H1 (cell line): ENCODE results near the gene ZNF512. TPM values are rescaled to one million over a fixed set of nuclear protein-coding genes. Genes with fewer than 3 reads are reported as not detected.

ENCODE experiments used
- CHD1 ChIP-seq: IDR thresholded peaks from 2 replicates; pipeline ENCODE4 v1.6.1; 2012; ENCODE audit warnings: low read depth, low read length, improper control_type of control experiment
- JUN ChIP-seq: IDR thresholded peaks from 2 replicates; pipeline ENCODE4 v1.6.1; 2011; ENCODE audit warnings: low read depth, mild to moderate bottlenecking, improper control_type of control experiment, low read length
- polyA plus RNA-seq, 7 experiments: library from polyadenylated mRNA; depleted of rRNA in 3 of 7; stranded (reverse) in 5 of 7; unstranded in 2 of 7; fragments of >200 nt in 5 of 7; fragments of 200-250 nt in 2 of 7; gene quantifications; 1 replicate in 5 of 7; 2 replicates in 1 of 7; 4 replicates in 1 of 7; pipeline versions ENCODE4 v1.2.1 to v1.2.3, GENCODE V29; 2011 to 2013; ENCODE audit warnings: missing spikeins in 2 of 7, mixed read lengths in 2 of 7
- total RNA-seq: library from RNA; stranded (reverse); fragmentation: NEBNext Ultra II Directional; extraction: Animal tissue kit (Norgen Biotek cat#: 25700); gene quantifications from 2 replicates; pipeline ENCODE4 v1.2.1, GENCODE V29; 2021
- TF ChIP-seq, protein P1 (sequence below): IDR thresholded peaks from 2 replicates; pipeline ENCODE4 v1.6.1; 2012; ENCODE audit warnings: low read length, inconsistent platforms

ZNF512 gene
- total and polyA plus RNA-seq, 2 of the 8 experiments (the other 6 are each of a cell fraction or from before 2014, with no cell fraction given) = 17.6 to 37.9 TPM

DNA sequence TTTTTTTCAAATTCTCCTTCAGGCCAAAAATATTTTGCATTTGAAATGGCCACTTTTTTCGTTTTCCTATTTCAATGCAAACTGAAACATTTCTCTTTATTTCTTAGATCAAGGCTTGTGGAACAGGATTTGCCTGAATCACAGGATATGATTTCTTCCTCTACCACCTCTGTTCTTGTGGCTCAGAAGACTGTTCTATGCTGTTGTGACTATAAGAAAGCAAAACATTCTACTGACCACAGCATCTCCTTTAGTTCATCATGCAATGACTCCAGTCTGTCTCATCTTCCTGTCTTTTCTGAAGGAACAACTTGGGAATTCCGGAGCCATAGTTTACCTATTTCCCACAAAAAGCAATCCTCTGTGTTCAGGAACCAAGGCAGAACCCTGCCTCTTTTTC lies 16.2 kb upstream of the ZNF512 start (continued):
- TF ChIP-seq JUN = no peak
- TF ChIP-seq, protein P1, sequence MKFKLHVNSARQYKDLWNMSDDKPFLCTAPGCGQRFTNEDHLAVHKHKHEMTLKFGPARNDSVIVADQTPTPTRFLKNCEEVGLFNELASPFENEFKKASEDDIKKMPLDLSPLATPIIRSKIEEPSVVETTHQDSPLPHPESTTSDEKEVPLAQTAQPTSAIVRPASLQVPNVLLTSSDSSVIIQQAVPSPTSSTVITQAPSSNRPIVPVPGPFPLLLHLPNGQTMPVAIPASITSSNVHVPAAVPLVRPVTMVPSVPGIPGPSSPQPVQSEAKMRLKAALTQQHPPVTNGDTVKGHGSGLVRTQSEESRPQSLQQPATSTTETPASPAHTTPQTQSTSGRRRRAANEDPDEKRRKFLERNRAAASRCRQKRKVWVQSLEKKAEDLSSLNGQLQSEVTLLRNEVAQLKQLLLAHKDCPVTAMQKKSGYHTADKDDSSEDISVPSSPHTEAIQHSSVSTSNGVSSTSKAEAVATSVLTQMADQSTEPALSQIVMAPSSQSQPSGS = no peak
- TF ChIP-seq CHD1 = no peak
